SU-DHL-6 (cell line): ENCODE data around the gene MIOX.

Experiments used
- H2AFZ ChIP-seq: fragments of 200-600 bp; sonication (generic); 2 replicates; pipeline ENCODE4 v1.6.1; 2014; ENCODE audit warnings: low read depth, mild to moderate bottlenecking, moderate library complexity, mixed read lengths, antibody characterized with exemption, low read length; ENCODE audit not compliant: severe bottlenecking
- H3F3A ChIP-seq: fragments of 200-600 bp; shearing (Covaris generic); 2 replicates; pipeline ENCODE4 v1.6.0; 2016; ENCODE audit warnings: antibody characterized with exemption, mild to moderate bottlenecking; ENCODE audit not compliant: insufficient read depth
- H3K27ac ChIP-seq: fragments of 200-600 bp; sonication (generic); 2 replicates; pipeline ENCODE4 v1.5.1; 2016; ENCODE audit warnings: low read depth, mild to moderate bottlenecking, low read length, moderate library complexity, mixed read lengths
- H3K27me3 ChIP-seq: fragments of 200-600 bp; sonication (generic), shearing (Covaris generic); 2 replicates; pipeline ENCODE4 v1.6.0; 2014; ENCODE audit warnings: mild to moderate bottlenecking, low read length
- H3K36me3 ChIP-seq: fragments of 200-600 bp; sonication (generic); 2 replicates; pipeline ENCODE4 v1.6.1; 2014; ENCODE audit warnings: mild to moderate bottlenecking, low read length, mixed read lengths
- H3K4me2 ChIP-seq: fragments of 300-600, 200-600 bp; shearing (Covaris generic), sonication (generic); 2 replicates; pipeline ENCODE4 v1.6.0; 2014; ENCODE audit warnings: low read length, low read depth, mild to moderate bottlenecking; ENCODE audit not compliant: poor library complexity, severe bottlenecking
- H3K4me3 ChIP-seq: fragments of 200-600 bp; sonication (generic); 2 replicates; pipeline ENCODE4 v1.5.1; 2014; ENCODE audit warnings: antibody characterized with exemption, low read length, mild to moderate bottlenecking, mixed read lengths; ENCODE audit not compliant: insufficient read depth, poor library complexity, severe bottlenecking
- H3K79me2 ChIP-seq: fragments of 200-600 bp; sonication (generic); 2 replicates; pipeline ENCODE4 v1.6.1; 2014; ENCODE audit warnings: mild to moderate bottlenecking, low read length, moderate library complexity; ENCODE audit not compliant: insufficient read depth
- H3K9ac ChIP-seq: fragments of 200-600 bp; sonication (generic); 2 replicates; pipeline ENCODE4 v1.7.0; 2014; ENCODE audit warnings: mild to moderate bottlenecking, low read length
- H3K9me2 ChIP-seq: fragments of 200-600 bp; sonication (generic); replicated peaks from 2 replicates; pipeline ENCODE4 v1.6.1; 2014; ENCODE audit warnings: low read length; ENCODE audit not compliant: insufficient read depth
- H3K9me3 ChIP-seq: fragments of 200-600 bp; sonication (generic); 2 replicates; pipeline ENCODE4 v1.6.1; 2014; ENCODE audit warnings: low read length, mixed read lengths; ENCODE audit not compliant: insufficient read depth
- H4K20me1 ChIP-seq: fragments of 200-600 bp; sonication (generic); 2 replicates; pipeline ENCODE4 v1.6.1; 2014; ENCODE audit warnings: low read depth, mild to moderate bottlenecking, antibody characterized with exemption, low read length, moderate library complexity, mixed read lengths
- CTCF ChIP-seq: fragments of 200-600 bp; sonication (generic); IDR thresholded peaks from one replicate; pipeline ENCODE4 v1.5.1; 2017; ENCODE audit warnings: antibody characterized with exemption, mild to moderate bottlenecking, low read length, moderate library complexity; ENCODE audit not compliant: insufficient read depth, poor library complexity, severe bottlenecking
- EZH2phosphoT487 ChIP-seq: fragments of 200-600 bp; sonication (generic), shearing (Covaris generic); conservative IDR thresholded peaks from 2 replicates; pipeline ENCODE4 v1.6.1; 2018; ENCODE audit warnings: mild to moderate bottlenecking, antibody characterized with exemption, low read length, moderate library complexity, mixed read lengths

The MIOX gene

GRCh38 chr22:50471962-50472361 is 14.7 kb upstream of the MIOX start:
- Histone ChIP-seq H3K9ac (peak overlapping the region; percentile 78), H3K9me3 (no peaks in the 10 kb centered on the region), H3K4me3 (no peak overlapping the region), H3K79me2 (peaks cover 59% of the 10 kb centered on the region), H3K36me3 (no peaks in the 10 kb centered on the region), H3F3A (peaks cover 33% of the 10 kb centered on the region), H2AFZ (no peak overlapping the region), H3K27me3 (no peaks in the 10 kb centered on the region), H4K20me1 (no peaks in the 10 kb centered on the region; the same call in 1 of the 2 replicates), H3K4me2 (peak overlapping the region; percentile 79), H3K9me2 (no peaks in the 10 kb centered on the region), H3K27ac (peak overlapping the region; percentile 99)
- TF ChIP-seq CTCF (no peak), EZH2phosphoT487 (no peak)

DNA sequence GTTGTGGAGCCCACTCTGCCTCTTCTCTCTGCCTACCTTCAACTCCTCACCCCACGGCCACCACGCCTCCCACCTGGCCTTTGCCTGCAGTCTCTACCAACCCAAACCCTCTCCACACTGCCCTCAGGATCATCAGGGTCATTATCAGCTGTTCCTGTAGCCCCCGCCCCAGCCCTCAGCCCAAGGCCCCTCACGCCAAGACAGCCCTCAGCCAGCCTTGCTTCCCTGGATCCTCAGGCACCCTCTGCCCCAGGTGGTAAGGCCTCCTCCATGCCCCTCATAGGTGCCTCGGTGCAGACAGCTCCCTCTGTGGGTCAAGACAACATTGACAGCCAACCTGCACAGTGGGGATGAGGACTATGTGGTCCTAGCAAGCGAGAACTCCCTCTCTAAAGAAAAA is 13.6 kb upstream of the MIOX start:
- H4K20me1 ChIP-seq: no peaks in the 10 kb centered on the region; the same call in 1 of the 2 replicates
- H2AFZ ChIP-seq: no peak overlapping the region
- H3K27me3 ChIP-seq: no peaks in the 10 kb centered on the region
- H3K4me2 ChIP-seq: peak overlapping the region; percentile 79
- H3F3A ChIP-seq: peaks cover 33% of the 10 kb centered on the region
- H3K9me2 ChIP-seq: no peaks in the 10 kb centered on the region
- H3K27ac ChIP-seq: peak overlapping the region; percentile 99
- no peaks in the 10 kb centered on the region for H3K9me3 ChIP-seq
- no peaks in the 10 kb centered on the region for H3K36me3 ChIP-seq
- H3K9ac ChIP-seq: peak overlapping the region; percentile 78
- H3K79me2 ChIP-seq: peaks cover 52% of the 10 kb centered on the region
- peak overlapping the region; percentile 74 for H3K4me3 ChIP-seq
- TF ChIP-seq EZH2phosphoT487: no peak
- TF ChIP-seq CTCF: peak; percentile 91

GRCh38 chr22:50473855-50474671 is 12.6 kb upstream of the MIOX start:
- no peak for TF ChIP-seq EZH2phosphoT487
- no peak for TF ChIP-seq CTCF
- no peaks in the 10 kb centered on the region; the same call in 1 of the 2 replicates for H4K20me1 ChIP-seq
- H3K27me3 ChIP-seq: no peaks in the 10 kb centered on the region

More at GRCh38 chr22:50473855-50474671, 12.6 kb upstream of the MIOX start:
- peaks cover 42% of the 10 kb centered on the region for H3K79me2 ChIP-seq
- no peaks in the 10 kb centered on the region for H3K9me2 ChIP-seq
- peak overlapping the region; percentile 99 for H3K27ac ChIP-seq
- peaks cover 33% of the 10 kb centered on the region for H3F3A ChIP-seq
- no peak overlapping the region for H2AFZ ChIP-seq
- peak overlapping the region; percentile 79 for H3K4me2 ChIP-seq
- H3K4me3 ChIP-seq: peak overlapping the region; percentile 74
- H3K36me3 ChIP-seq: no peaks in the 10 kb centered on the region
- peak overlapping the region; percentile 78 for H3K9ac ChIP-seq
- no peaks in the 10 kb centered on the region for H3K9me3 ChIP-seq
